Stimulated activated CD4-positive, alpha-beta T cell treated with anti-CD3 and anti-CD28 coated beads, Interleukin-4, amount 100 ng/mL, for 48 hours (primary cell): ENCODE data around the gene ACTR8.

Experiments
- DNase-seq, 2 donors: peaks; one replicate each; pipeline ENCODE4 v3.0.0-alpha.2; 2020; ENCODE audit warnings: low read depth in 2 of 2

Gene ACTR8

GRCh38 chr3:53835257-53835656 lies 46.7 kb downstream of the ACTR8 start:
- DNase-seq: no peak

GRCh38 chr3:53834429-53835095 lies 47.4 kb downstream of the ACTR8 start:
- no peak for DNase-seq

- no peak for DNase-seq
Measured at GRCh38 chr3:53833700-53834099, 48.3 kb downstream of the ACTR8 start.

GRCh38 chr3:53833053-53833645 lies 48.8 kb downstream of the ACTR8 start:
- no peak for DNase-seq

GRCh38 chr3:53830944-53831343 lies 51.0 kb downstream of the ACTR8 start:
- DNase-seq: no peak

GRCh38 chr3:53829605-53830004 lies 52.3 kb downstream of the ACTR8 start:
- no peak for DNase-seq

- DNase-seq: no peak
Measured at GRCh38 chr3:53828581-53828980, 53.4 kb downstream of the ACTR8 start.

GRCh38 chr3:53826048-53826447 lies 55.9 kb downstream of the ACTR8 start:
- DNase-seq: no peak

GRCh38 chr3:53824795-53825194 lies 57.2 kb downstream of the ACTR8 start:
- DNase-seq: no peak

GRCh38 chr3:53823956-53824657 lies 57.8 kb downstream of the ACTR8 start:
- DNase-seq: no peak

- no peak for DNase-seq
Measured at GRCh38 chr3:53823026-53823955, 58.7 kb downstream of the ACTR8 start.

- no peak for DNase-seq
Measured at GRCh38 chr3:53822331-53822741, 59.6 kb downstream of the ACTR8 start.

GRCh38 chr3:53821631-53822121 lies 60.3 kb downstream of the ACTR8 start:
- DNase-seq: no peak

- no peak for DNase-seq
Measured at GRCh38 chr3:53820756-53821580, 61.0 kb downstream of the ACTR8 start.

GRCh38 chr3:53820084-53820483 lies 61.9 kb downstream of the ACTR8 start:
- no peak for DNase-seq

GRCh38 chr3:53819163-53819868 lies 62.6 kb downstream of the ACTR8 start:
- no peak for DNase-seq

GRCh38 chr3:53818221-53819162 lies 63.5 kb downstream of the ACTR8 start:
- no peak for DNase-seq

GRCh38 chr3:53817809-53818208 lies 64.1 kb downstream of the ACTR8 start:
- no peak for DNase-seq

GRCh38 chr3:53817211-53817610 lies 64.7 kb downstream of the ACTR8 start:
- DNase-seq: no peak
